NT2/D1 (cell line): Measurements from ENCODE around the gene FZR1.

Source experiments
- DNase-seq: peaks from one replicate; pipeline ENCODE4 v3.0.0-alpha.2; 2011; ENCODE audit warnings: low read depth, low spot score
- H3K27me3 ChIP-seq: 2 replicates; pipeline ENCODE4 v1.6.0; 2011; ENCODE audit warnings: mild to moderate bottlenecking; ENCODE audit not compliant: insufficient read length, insufficient read depth
- H3K36me3 ChIP-seq: 2 replicates; pipeline ENCODE4 v1.6.1; 2011; ENCODE audit warnings: mild to moderate bottlenecking, low read length, mixed read lengths; ENCODE audit not compliant: insufficient read depth, insufficient read length
- H3K4me1 ChIP-seq: 2 replicates; pipeline ENCODE4 v1.5.1; 2011; ENCODE audit not compliant: insufficient read depth, insufficient read length
- H3K4me3 ChIP-seq: 2 replicates; pipeline ENCODE4 v1.5.1; 2011; ENCODE audit warnings: low read depth; ENCODE audit not compliant: insufficient read length
- H3K9ac ChIP-seq: 2 replicates; pipeline ENCODE4 v1.6.0; 2011; ENCODE audit warnings: low read depth; ENCODE audit not compliant: insufficient read length
- H3K9me3 ChIP-seq: 2 replicates; pipeline ENCODE4 v1.5.1; 2011; ENCODE audit warnings: mild to moderate bottlenecking, low read length; ENCODE audit not compliant: insufficient read depth
- SUZ12 ChIP-seq: IDR thresholded peaks from 2 replicates; pipeline ENCODE4 v1.6.1; 2011; ENCODE audit not compliant: insufficient read length, insufficient read depth; ENCODE audit errors: extremely low read depth
- YY1 ChIP-seq: IDR thresholded peaks from 2 replicates; pipeline ENCODE4 v1.6.1; 2011; ENCODE audit not compliant: insufficient read length, insufficient read depth
- ZNF274 ChIP-seq: IDR thresholded peaks from 2 replicates; pipeline ENCODE4 v1.6.1; 2011; ENCODE audit warnings: mild to moderate bottlenecking, low read depth, low read length

Gene FZR1

DNA sequence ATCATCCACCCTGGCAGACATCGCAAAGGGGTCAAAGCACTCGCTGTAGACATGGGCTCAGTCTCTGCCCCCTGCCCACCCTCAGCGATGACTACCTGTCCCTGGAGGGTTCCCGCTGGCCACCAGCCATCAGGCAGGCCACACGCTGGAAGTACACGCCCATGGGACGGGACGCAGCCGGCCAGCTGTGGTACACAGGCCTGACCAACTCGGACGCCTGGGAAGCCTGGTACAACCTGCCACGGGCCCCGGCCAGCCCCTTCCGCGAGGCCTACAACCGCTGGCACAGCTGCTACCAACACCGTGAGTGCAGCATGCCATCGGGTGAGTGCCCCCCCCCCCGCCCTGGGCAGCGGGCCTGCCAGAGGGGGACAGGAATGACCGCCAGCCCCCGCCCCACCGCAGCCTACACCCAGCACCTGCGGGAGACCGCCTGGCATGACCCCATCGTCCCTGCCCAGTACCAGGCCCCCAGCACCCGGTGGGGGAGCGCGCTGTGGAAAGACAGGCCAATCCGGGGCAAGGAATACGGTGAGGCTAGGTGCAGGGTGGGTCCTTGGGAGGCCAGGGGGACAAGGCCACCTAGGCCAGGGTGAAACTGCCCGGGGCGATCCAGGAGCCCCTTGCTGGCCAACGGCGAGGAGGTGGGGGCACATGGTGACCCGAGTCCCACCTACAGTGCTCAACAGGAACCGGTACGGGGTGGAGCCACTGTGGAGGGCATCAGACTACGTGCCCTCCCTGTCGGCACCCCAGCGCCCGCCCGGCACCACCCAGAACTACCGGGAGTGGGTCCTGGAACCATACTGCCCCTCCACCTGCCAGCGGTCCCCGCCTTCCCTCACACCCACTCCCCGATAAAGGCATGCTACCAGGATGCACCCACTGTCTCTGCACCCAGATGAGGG lies 37.3 kb downstream of the FZR1 start:
- Histone ChIP-seq H3K4me3 (no peak overlapping the region), H3K27me3 (no peaks in the 10 kb centered on the region), H3K4me1 (peaks cover 20% of the 10 kb centered on the region), H3K36me3 (peaks cover 69% of the 10 kb centered on the region), H3K9me3 (no peaks in the 10 kb centered on the region), H3K9ac (no peak overlapping the region)
- no peak for DNase-seq
- TF ChIP-seq YY1, result no peak
- no peak for TF ChIP-seq SUZ12
- no peak for TF ChIP-seq ZNF274

DNA sequence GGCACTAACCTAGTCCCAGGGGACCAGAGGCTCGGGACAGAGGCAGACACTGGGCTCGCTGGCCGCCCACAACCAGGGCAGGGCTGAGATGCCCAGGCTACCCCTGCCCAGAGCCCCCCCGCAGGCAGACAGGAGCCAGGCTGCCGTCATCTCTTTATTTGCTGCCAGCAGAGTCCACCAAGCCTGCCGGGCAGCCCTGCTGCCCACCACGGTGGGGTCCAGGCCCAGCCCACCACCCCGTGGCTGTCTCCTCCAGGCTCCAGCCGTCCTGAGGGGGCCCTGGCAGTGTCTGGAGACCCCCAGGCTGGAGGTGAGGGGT lies 37.9 kb downstream of the FZR1 start:
- no peak for DNase-seq
- Histone ChIP-seq H3K9ac (no peak overlapping the region), H3K36me3 (peaks cover 71% of the 10 kb centered on the region)

DNA sequence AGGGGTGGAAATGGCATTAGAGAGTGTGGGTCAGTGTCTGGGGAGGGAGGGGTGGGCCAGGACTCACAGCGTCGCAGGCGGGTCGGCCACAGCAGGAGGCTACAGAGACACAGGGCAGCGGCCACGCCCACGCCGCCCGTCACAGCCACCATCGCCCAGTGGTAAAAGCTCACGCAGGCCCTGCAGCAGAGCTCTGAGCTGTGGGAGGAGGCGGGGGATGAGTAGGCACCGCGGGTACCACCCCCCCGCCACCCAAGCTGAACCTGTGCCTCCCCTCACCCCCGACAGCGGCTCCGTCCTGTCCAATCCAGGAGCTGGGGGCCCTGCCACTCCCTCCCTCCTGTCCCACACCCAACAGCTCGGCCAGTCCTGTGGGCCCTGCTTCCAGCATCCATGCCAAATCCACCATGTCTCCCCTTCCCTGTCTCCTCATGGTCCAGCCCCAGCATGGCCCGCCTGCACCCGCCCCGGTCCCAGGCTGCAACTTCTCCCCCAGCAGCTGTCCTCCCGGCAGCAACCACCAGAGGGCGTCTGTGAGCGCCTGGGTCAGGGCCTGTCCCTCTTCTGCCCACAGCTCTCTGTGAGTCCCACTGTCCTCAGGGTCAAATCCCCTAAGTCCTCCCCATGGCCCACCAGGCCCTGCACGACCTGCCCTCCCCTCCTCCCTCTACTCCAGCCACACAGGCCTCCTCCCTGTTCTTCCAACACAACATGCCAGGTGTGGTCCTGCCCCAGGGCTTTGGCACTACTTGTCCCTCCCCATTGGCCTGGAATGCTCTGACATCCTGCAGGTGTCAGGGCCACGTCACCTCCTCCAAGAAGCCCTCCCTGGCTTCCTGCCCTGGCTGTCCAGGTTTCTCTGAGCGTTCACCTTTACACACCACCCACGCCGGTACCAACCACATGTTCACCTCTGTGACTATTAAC lies 38.9 kb downstream of the FZR1 start:
- H3K27me3 ChIP-seq, result no peaks in the 10 kb centered on the region
- DNase-seq, result peak; percentile 44
- H3K36me3 ChIP-seq, result peaks cover 73% of the 10 kb centered on the region
- no peak overlapping the region for H3K4me3 ChIP-seq
- peaks cover 11% of the 10 kb centered on the region for H3K4me1 ChIP-seq
- peak overlapping the region; percentile 21 for H3K9ac ChIP-seq
- no peaks in the 10 kb centered on the region for H3K9me3 ChIP-seq
- TF ChIP-seq YY1, result no peak
- no peak for TF ChIP-seq ZNF274
- TF ChIP-seq SUZ12, result no peak

More for the DNA sequence above, 37.9 kb downstream of the FZR1 start:
- Histone ChIP-seq H3K4me1 (peaks cover 13% of the 10 kb centered on the region), H3K4me3 (no peak overlapping the region), H3K27me3 (no peaks in the 10 kb centered on the region), H3K9me3 (no peaks in the 10 kb centered on the region)
- no peak for TF ChIP-seq YY1
- no peak for TF ChIP-seq ZNF274
- TF ChIP-seq SUZ12, result no peak

DNA sequence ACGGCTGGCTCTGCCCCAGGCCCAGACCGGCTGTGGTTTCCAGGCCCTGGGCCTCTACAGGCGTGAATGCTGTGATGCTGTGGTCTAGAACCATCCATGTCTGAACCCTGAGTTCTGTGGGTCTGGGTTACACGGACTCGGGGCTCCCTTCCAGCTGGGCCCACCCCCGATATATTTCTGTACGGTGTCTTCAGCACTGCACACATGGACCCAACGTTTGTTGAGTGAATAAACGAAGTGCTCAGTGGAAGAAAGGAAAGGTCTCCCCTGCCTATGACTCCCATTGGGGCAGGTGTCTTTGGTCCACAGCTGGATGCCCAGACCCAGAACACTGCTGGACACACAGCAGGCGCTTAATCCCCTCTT lies 39.5 kb downstream of the FZR1 start:
- Histone ChIP-seq H3K36me3 (peaks cover 76% of the 10 kb centered on the region), H3K4me1 (peaks cover 11% of the 10 kb centered on the region), H3K27me3 (no peaks in the 10 kb centered on the region), H3K4me3 (no peak overlapping the region), H3K9me3 (no peaks in the 10 kb centered on the region), H3K9ac (no peak overlapping the region)
- DNase-seq, result no peak
- TF ChIP-seq YY1 (no peak), SUZ12 (no peak), ZNF274 (no peak)

DNA sequence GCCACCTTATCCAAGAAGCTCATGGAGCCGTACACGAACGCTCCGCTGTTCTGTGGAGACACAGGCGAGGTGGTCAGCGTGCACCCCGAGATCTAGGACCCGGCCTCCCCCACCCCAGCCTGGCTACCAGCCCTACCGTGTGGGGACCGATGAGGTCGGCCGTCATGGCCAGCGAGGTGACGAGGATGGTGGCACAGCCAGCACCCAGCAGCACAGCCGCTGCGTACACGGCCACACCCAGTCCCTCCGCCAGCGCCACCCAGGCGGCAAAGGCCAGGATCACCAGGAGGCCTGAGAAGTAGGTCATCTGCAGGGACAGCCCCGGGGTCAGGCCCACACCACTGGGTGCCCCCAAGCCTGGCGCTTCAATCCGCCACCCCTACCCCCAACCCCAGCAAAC lies 40.0 kb downstream of the FZR1 start:
- Histone ChIP-seq H3K27me3 (no peaks in the 10 kb centered on the region), H3K36me3 (peaks cover 81% of the 10 kb centered on the region)

DNA sequence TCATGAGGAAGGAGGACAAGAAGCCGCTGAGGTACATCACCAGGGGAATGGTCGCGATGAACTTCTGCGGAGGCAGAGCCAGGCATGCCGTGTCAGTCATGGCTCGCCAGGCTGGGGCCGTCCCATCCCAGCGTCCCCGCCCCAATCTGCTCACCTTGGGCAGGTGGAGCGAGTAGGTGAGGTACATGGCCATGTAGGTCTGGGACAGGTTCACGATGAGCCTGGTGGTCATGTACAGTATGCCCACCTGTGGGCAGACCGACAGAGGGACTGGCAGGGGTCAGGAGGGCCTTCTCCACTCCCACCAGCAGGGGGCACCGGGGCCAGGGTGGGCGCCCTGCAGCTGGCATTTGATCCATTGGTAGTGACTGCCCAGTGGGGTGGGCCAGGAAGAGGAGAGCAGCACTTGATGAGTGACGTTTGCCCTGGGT lies 41.2 kb downstream of the FZR1 start:
- Histone ChIP-seq H3K36me3 (peaks cover 84% of the 10 kb centered on the region), H3K9ac (no peak overlapping the region), H3K9me3 (no peaks in the 10 kb centered on the region), H3K4me1 (peaks cover 15% of the 10 kb centered on the region), H3K4me3 (no peak overlapping the region), H3K27me3 (no peaks in the 10 kb centered on the region)
- no peak for DNase-seq
- TF ChIP-seq YY1 (no peak), SUZ12 (no peak), ZNF274 (no peak)

More for the DNA sequence above, 40.0 kb downstream of the FZR1 start:
- DNase-seq, result no peak
- TF ChIP-seq YY1 (no peak), ZNF274 (no peak), SUZ12 (no peak)
- Histone ChIP-seq H3K9me3 (no peaks in the 10 kb centered on the region), H3K4me3 (no peak overlapping the region), H3K4me1 (peaks cover 11% of the 10 kb centered on the region), H3K9ac (peak overlapping the region; percentile 8)

DNA sequence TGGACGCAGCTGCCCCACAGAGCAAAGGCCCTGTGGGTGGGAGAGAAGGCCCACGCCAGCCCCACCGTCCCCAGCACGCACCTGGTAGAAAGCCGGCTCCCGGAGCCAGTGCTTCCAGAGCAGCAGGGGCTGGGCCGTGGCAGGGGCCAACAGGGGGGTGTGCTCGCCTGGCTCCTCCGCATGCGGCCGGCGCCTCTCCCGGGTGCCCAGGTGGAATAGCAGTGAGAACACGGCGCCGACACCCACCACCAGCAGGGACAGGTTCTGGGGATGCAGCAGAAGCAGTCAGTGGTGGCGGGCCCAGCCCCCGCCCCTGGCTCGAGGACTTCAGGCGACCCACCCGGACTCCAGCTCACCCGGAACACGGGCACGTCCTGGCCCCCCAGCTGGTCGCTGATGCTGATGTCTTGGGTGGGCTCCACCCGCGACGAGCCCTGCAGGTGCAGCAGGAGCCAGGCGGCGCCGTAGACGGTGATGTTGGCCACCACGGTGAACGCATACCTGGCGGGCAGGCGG lies 41.7 kb downstream of the FZR1 start:
- Histone ChIP-seq H3K4me1 (peaks cover 20% of the 10 kb centered on the region), H3K9ac (no peak overlapping the region)
- TF ChIP-seq ZNF274 (no peak), SUZ12 (no peak), YY1 (no peak)

More for the DNA sequence above, 41.7 kb downstream of the FZR1 start:
- no peak overlapping the region for H3K4me3 ChIP-seq
- no peak for DNase-seq
- H3K9me3 ChIP-seq, result no peaks in the 10 kb centered on the region
- no peaks in the 10 kb centered on the region for H3K27me3 ChIP-seq
- peaks cover 83% of the 10 kb centered on the region for H3K36me3 ChIP-seq
